ENCODE results near the gene ABHD14A.

- TF ChIP-seq CTCF (IDR thresholded peaks at IDR 0.05; ENCODE audit: borderline replicate concordance, extremely low read depth, low read length, poor library complexity, severe bottlenecking) (no peak), EZH2 (IDR thresholded peaks at IDR 0.05; ENCODE audit: borderline replicate concordance, low read depth, low read length, severe bottlenecking) (no peak)
These were observed 53.7 kb downstream of the ABHD14A start for GRCh38 chr3:52028572-52028971.

All from DND-41 (cell line).